ENCODE measurements around the gene PLEKHA3. TPM values are rescaled to one million over a fixed set of nuclear protein-coding genes. Genes with fewer than 3 reads are reported as not detected.

Gene PLEKHA3
- total and polyA plus RNA-seq, 9 of the 15 experiments (the other 6 are each of a cell fraction or from before 2014, with no cell fraction given): 2.3 to 23.4 (median 10.5) TPM

GRCh38 chr2:178480227-178481181, at the start of gene PLEKHA3 (continued):
- TF ChIP-seq REST (IDR thresholded peaks at IDR 0.05; ENCODE audit: borderline replicate concordance) (peak; percentile 61), REST (CRISPR knock-in tag; IDR thresholded peaks at IDR 0.05; ENCODE audit: low read depth) (peak; percentile 63; the same call in 1 of the 2 replicates), EHMT2 (IDR thresholded peaks at IDR 0.05) (no peak), CBX1 (IDR thresholded peaks at IDR 0.05; ENCODE audit: low read depth) (peak; percentile 49; the same call in 1 of the 2 replicates), ZNF639 (CRISPR knock-in tag; conservative IDR thresholded peaks at IDR 0.05 in 1 of 2, IDR thresholded peaks at IDR 0.05 in 1 of 2) (peak in 1 of 2 experiments; percentile 10; a peak in 1 of 4 replicates), NR4A1 (CRISPR knock-in tag; IDR thresholded peaks at IDR 0.05) (no peak), NR4A1 (tag; IDR thresholded peaks at IDR 0.05) (no peak), MXI1 (IDR thresholded peaks at IDR 0.05; ENCODE audit: low read depth, low read length) (0 out of 2 replicates have a peak, but pooled peaks have one; percentile 9), ZNF174 (CRISPR knock-in tag; IDR thresholded peaks at IDR 0.05) (no peak), ZFX (CRISPR knock-in tag; IDR thresholded peaks at IDR 0.05) (peak; percentile 97), ZNF12 (CRISPR knock-in tag; IDR thresholded peaks at IDR 0.05) (peak; percentile 77; the same call in 1 of the 2 replicates), MNT (conservative IDR thresholded peaks at IDR 0.05) (peak; percentile 29 to 82; a peak in 3 of 4 replicates), NR2C1 (IDR thresholded peaks at IDR 0.05) (peak; percentile 82), NR2C1 (tag; IDR thresholded peaks at IDR 0.05) (peak; percentile 89), XRCC5 (IDR thresholded peaks at IDR 0.05; ENCODE audit: low read depth, low read length) (peak; percentile 87; the same call in 1 of the 2 replicates), POLR2AphosphoS5 (IDR thresholded peaks at IDR 0.05; ENCODE audit: control insufficient read depth, insufficient read depth, low read depth, low read length) (peak; percentile 75; the same call in 1 of the 2 replicates)
